GM19035 (cell line): ENCODE results near the gene PATL1.
"Not testable (repeated sequence)": the region's sequence is repeated elsewhere in the genome, so short reads cannot be mapped to it uniquely, and the experiment has no call there.

Experiments used
- ATAC-seq: cut with Tn5 transposase; IDR thresholded peaks from one replicate; pipeline ENCODE4 v1.9.1; 2021; ENCODE audit not compliant: unreplicated experiment

The PATL1 gene

DNA sequence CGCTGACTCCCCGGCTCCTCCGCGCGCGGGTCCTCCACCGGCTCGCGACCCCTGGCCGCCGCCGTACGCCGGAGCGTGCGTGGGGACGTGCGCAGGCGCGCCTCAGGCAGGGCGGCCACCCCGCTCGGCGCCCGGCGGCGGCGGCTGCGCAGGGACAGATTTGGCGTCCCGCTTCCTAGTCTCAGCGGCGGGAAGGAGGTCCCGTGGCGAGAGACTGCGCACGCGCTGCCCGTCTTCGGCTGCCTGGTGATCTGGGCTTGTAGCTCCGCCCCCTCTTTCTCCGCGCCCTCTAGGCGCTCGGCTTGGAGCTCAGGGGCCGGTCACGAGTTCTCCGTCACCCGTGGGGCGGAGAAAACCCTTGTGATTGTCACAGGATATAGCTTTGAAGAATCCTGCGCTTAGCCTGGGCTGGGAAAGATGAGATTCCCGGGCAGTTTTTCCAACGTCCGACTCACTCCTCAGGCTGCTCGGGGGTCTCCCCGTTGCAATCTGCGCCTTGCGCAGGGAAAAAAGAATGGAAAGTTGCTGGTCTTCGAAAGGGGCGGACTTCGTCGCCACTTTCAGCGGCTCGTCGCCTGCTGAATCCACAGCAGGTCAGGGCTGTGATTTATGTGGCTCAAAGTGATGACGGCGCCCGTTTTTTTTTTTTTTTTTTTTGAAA lies at the start of gene PATL1:
PATL1 (minus strand) TSS at position 88 of the 661 bp plus-strand sequence. CDS start 142 bp downstream, outside the sequence.
- peak; percentile 95 for ATAC-seq

- no peak for ATAC-seq
Measured at GRCh38 chr11:59716051-59716450, 47.2 kb upstream of the PATL1 start.

DNA sequence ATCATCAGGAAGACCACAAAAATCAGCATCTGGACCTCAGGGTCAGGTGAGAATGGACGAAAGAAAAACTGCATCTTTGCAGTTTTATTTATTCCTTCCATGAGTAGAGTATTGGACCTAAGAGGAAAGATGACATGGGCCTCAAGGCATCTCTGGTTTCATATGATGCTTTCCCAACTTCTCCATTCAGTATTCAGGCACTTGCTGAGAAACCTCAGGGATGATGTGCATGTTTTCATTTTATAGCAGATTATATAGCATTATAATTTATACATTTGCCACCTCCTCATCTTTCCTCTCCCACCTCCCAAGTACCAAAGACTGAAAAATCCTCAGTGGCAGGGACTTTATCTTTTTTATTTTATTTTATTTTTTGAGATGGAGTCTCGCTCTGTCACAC lies 44.9 kb upstream of the PATL1 start, which contains the start of gene OR10V1:
OR10V1 (minus strand) TSS at position 101 of the 400 bp plus-strand sequence; CDS start at position 101, 0 bp downstream.
- ATAC-seq: no peak

- no peak for ATAC-seq
Measured at GRCh38 chr11:59710136-59710847, 41.5 kb upstream of the PATL1 start.

DNA sequence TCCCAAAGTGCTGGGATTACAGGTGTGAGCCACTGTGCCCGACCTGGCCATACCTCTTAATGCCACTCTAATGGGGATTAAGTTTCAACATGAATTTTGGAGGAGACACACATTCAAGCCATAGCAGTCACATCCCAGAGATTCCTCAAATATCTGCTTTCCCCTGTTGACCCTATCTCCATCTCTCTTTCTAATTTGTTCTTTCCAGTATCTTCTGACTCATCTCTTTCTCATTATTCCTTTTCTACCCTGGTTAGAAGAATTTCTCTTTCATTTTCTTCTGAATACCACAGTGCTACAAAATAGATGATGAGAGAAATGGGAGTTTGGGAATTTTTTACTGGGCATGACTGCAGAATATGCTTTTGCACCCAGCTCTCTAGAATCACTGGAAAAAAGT lies 39.7 kb upstream of the PATL1 start:
- no peak for ATAC-seq

GRCh38 chr11:59707371-59707770 lies 38.5 kb upstream of the PATL1 start:
- no peak for ATAC-seq

GRCh38 chr11:59706518-59707285 lies 37.9 kb upstream of the PATL1 start:
- ATAC-seq: no peak

DNA sequence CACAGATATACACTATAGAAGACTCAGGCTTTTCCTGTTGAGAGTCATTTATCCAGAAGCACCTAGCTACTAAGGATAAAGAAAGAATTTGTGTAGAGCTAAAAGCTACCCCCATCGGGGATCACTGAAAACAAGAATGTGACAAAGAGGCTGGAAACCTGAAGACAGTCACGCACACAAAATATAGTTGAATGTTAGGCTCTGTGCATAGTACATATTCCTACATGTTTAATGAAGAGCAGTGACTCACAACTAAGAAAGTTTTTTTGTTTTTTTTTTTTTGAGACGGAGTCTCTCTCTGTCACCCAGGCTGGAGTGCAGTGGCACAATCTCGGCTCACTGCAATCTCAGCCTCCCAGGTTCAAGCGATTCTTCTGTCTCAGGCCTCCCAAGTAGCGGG lies 36.5 kb upstream of the PATL1 start:
- no peak for ATAC-seq

GRCh38 chr11:59703515-59703914 lies 34.7 kb upstream of the PATL1 start:
- ATAC-seq: not testable (repeated sequence)

GRCh38 chr11:59700157-59700556 lies 31.3 kb upstream of the PATL1 start:
- ATAC-seq: not testable (repeated sequence)

GRCh38 chr11:59698506-59698905 lies 29.7 kb upstream of the PATL1 start:
- ATAC-seq: no peak

DNA sequence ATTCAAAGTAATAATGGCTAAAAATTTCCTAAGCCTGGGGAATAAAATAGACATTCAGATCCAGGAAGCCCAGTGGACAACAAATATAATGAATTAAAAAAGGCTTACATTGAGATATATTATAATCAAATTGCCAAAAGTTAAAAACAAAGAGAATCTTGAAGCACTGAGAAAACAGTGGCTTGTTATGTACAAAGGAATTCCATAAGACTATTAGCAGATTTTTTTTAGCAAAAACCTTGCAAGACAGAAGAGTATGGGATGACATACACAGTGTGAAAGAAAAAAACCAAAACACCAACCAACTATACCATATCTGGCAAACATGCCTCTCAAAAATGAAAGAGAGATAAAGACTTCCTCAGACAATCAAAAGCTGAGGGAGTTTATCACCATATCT lies 24.1 kb upstream of the PATL1 start:
- ATAC-seq: no peak

- no peak for ATAC-seq
Measured at GRCh38 chr11:59691156-59691555, 22.3 kb upstream of the PATL1 start.

DNA sequence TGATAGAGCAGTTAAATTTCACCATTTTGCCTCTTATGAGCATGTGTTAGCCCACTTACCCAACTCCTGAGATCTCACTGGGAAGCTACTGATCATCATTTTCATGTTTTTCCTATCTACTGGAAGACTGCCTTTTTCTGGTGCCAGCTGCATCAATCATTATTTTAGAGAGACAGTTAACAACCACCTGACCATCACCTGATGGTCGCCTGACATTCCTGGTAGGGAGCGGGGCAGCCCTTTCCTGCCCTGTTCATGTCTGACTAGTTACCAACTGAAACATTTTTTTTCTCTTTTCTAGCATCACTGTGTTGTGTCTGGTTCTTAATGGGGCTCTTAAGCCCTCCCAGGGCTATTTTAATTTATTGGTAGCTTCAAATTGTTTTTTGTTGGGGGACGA lies 20.2 kb upstream of the PATL1 start:
- ATAC-seq: no peak

DNA sequence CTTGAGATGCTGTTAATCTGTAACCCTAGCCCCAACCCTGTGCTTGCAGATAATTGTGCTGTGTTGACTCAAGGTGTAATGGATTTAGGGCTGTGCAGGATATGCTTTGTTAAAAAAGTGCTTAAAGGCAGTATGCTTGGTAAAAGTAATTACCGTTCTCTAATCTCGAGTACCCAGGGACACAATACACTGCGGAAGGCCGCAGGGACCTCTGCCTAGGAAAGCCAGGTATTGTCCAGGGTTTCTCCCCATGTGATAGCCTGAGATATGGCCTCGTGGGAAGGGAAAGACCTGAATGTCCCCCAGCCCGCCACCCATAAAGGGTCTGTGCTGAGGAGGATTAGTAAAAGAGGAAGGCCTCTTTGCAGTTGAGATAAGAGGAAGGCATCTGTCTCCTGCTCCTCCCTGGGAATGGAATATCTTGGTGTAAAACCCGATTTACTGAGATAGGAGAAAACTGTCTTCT lies 12.5 kb upstream of the PATL1 start:
- not testable (repeated sequence) for ATAC-seq

- peak; percentile 94 for ATAC-seq
Measured at GRCh38 chr11:59680287-59681154, 11.7 kb upstream of the PATL1 start.

- no peak for ATAC-seq
Measured at GRCh38 chr11:59679347-59679746, 10.5 kb upstream of the PATL1 start.

DNA sequence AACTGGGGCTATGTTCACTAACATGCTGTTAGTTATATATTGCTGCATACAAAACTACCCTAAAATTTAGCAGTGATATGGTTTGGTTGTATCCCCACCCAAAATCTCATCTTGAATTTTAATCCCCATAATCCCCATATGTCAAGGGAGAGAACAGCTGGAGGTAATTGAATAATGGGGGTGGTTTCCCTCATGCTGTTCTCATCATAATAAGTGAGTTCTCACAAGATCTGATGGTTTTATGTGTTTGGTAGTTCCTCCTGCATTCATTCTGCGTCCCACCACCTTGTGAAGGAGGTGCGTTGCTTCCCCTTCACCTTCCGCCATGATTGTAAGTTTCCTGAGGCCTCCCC lies 10.0 kb upstream of the PATL1 start:
- ATAC-seq: no peak

- ATAC-seq: no peak
Measured at GRCh38 chr11:59678118-59678812, 9.4 kb upstream of the PATL1 start.

- no peak for ATAC-seq
Measured at GRCh38 chr11:59676205-59676604, 7.4 kb upstream of the PATL1 start.
